H9 (cell line): ENCODE data around the gene SOX12. TPM values are rescaled to one million over a fixed set of nuclear protein-coding genes. Genes with fewer than 3 reads are reported as not detected.

Experiments used
- DNase-seq: peaks from one replicate; pipeline ENCODE4 v3.0.0-alpha.2; 2017
- H2AFZ ChIP-seq: one replicate; pipeline ENCODE4 v1.6.1; 2013; ENCODE audit warnings: mild to moderate bottlenecking, low read length, control low read depth, moderate library complexity
- H2AK5ac ChIP-seq: 2 replicates; pipeline ENCODE4 v1.6.1; 2013; ENCODE audit warnings: low read length, control low read depth, mixed read lengths; ENCODE audit not compliant: insufficient read length
- H2BK120ac ChIP-seq: one replicate; pipeline ENCODE4 v1.6.1; 2013; ENCODE audit warnings: low read depth, mild to moderate bottlenecking, low read length, control low read depth, inconsistent platforms; ENCODE audit not compliant: poor library complexity, severe bottlenecking
- H2BK12ac ChIP-seq: 2 replicates; pipeline ENCODE4 v1.6.1; 2013; ENCODE audit warnings: low read length, control low read depth, mixed read lengths, low read depth; ENCODE audit not compliant: insufficient read length
- H2BK15ac ChIP-seq: 2 replicates; pipeline ENCODE4 v1.6.1; 2013; ENCODE audit warnings: low read depth, low read length, control low read depth
- H2BK20ac ChIP-seq: one replicate; pipeline ENCODE4 v1.6.1; 2013; ENCODE audit warnings: low read depth, mild to moderate bottlenecking, low read length, control low read depth, inconsistent platforms; ENCODE audit not compliant: poor library complexity, severe bottlenecking
- H2BK5ac ChIP-seq: 2 replicates; pipeline ENCODE4 v1.6.1; 2013; ENCODE audit warnings: low read length, control low read depth, mixed read lengths; ENCODE audit not compliant: insufficient read length
- H3K14ac ChIP-seq: 2 replicates; pipeline ENCODE4 v1.6.1; 2013; ENCODE audit warnings: low read length, control low read depth; ENCODE audit not compliant: insufficient read depth
- H3K18ac ChIP-seq: 2 replicates; pipeline ENCODE4 v1.6.1; 2013; ENCODE audit warnings: low read depth, mild to moderate bottlenecking, mixed read lengths, low read length, control low read depth; ENCODE audit not compliant: insufficient read length
- H3K23ac ChIP-seq: 2 replicates; pipeline ENCODE4 v1.6.1; 2013; ENCODE audit warnings: low read length, control low read depth, mixed read lengths, low read depth; ENCODE audit not compliant: insufficient read length
- H3K23me2 ChIP-seq: 2 replicates; pipeline ENCODE4 v1.6.1; 2013; ENCODE audit warnings: low read depth, mild to moderate bottlenecking, mixed read lengths, low read length, control low read depth; ENCODE audit not compliant: insufficient read length, poor library complexity, severe bottlenecking
- H3K27ac ChIP-seq: 2 replicates; pipeline ENCODE4 v1.5.1; 2013; ENCODE audit warnings: low read length, control low read depth, mixed read lengths, low read depth; ENCODE audit not compliant: insufficient read length
- H3K27me3 ChIP-seq: 2 replicates; pipeline ENCODE4 v1.6.1; 2013; ENCODE audit warnings: low read length, control low read depth, inconsistent platforms; ENCODE audit not compliant: insufficient read depth
- H3K4ac ChIP-seq: 2 replicates; pipeline ENCODE4 v1.6.1; 2013; ENCODE audit warnings: low read depth, mild to moderate bottlenecking, control low read depth, inconsistent platforms, low read length, moderate library complexity
- H3K4me1 ChIP-seq: 2 replicates; pipeline ENCODE4 v1.6.1; 2013; ENCODE audit warnings: low read length, control low read depth, inconsistent platforms; ENCODE audit not compliant: insufficient read depth
- H3K4me2 ChIP-seq: 2 replicates; pipeline ENCODE4 v1.6.1; 2013; ENCODE audit warnings: low read length, control low read depth, mixed read lengths; ENCODE audit not compliant: insufficient read length, insufficient read depth
- H3K56ac ChIP-seq: 2 replicates; pipeline ENCODE4 v1.6.1; 2013; ENCODE audit warnings: low read depth, mild to moderate bottlenecking, mixed read lengths, low read length, control low read depth; ENCODE audit not compliant: insufficient read length
- H3K79me1 ChIP-seq: 2 replicates; pipeline ENCODE4 v1.6.1; 2013; ENCODE audit warnings: low read depth, mild to moderate bottlenecking, moderate library complexity, low read length, control low read depth, inconsistent platforms; ENCODE audit not compliant: insufficient read depth, poor library complexity, severe bottlenecking
- H3K79me2 ChIP-seq: 2 replicates; pipeline ENCODE4 v1.6.1; 2013; ENCODE audit warnings: low read length, control low read depth, inconsistent platforms; ENCODE audit not compliant: insufficient read depth
- H3K9ac ChIP-seq: 2 replicates; pipeline ENCODE4 v1.6.1; 2013; ENCODE audit warnings: low read length, control low read depth, mixed read lengths; ENCODE audit not compliant: insufficient read length; ENCODE audit errors: extremely low read depth
- H3K9me3 ChIP-seq: one replicate; pipeline ENCODE4 v1.6.1; 2013; ENCODE audit warnings: low read depth, low read length, inconsistent platforms; ENCODE audit not compliant: control insufficient read depth
- H3T11ph ChIP-seq: one replicate; pipeline ENCODE4 v1.6.1; 2013; ENCODE audit warnings: mild to moderate bottlenecking, low read length, control low read depth, inconsistent platforms
- H4K20me1 ChIP-seq: one replicate; pipeline ENCODE4 v1.6.1; 2013; ENCODE audit not compliant: control insufficient read depth, insufficient read length, insufficient read depth
- H4K5ac ChIP-seq: 2 replicates; pipeline ENCODE4 v1.6.1; 2013; ENCODE audit warnings: low read depth, mild to moderate bottlenecking, mixed read lengths, low read length, control low read depth; ENCODE audit not compliant: insufficient read length
- H4K8ac ChIP-seq: replicated peaks from 2 replicates; pipeline ENCODE4 v1.6.1; 2013; ENCODE audit warnings: low read length, control low read depth, mixed read lengths, low read depth; ENCODE audit not compliant: insufficient read length
- H4K91ac ChIP-seq: 2 replicates; pipeline ENCODE4 v1.6.1; 2013; ENCODE audit warnings: low read depth, mild to moderate bottlenecking, moderate library complexity, mixed read lengths, low read length, control low read depth; ENCODE audit not compliant: insufficient read length
- H3K27ac Mint-ChIP-seq, 3 experiments: 2 replicates in 2 of 3; 3 replicates in 1 of 3; pipeline ENCODE4 v1.8.0; 2020 to 2021; ENCODE audit warnings: mixed read lengths in 3 of 3, mild to moderate bottlenecking in 1 of 3, moderate library complexity in 1 of 3
- H3K27me3 Mint-ChIP-seq: 2 replicates; pipeline ENCODE4 v1.8.0; 2021; ENCODE audit warnings: low read depth, mild to moderate bottlenecking, moderate library complexity, mixed read lengths
- H3K36me3 Mint-ChIP-seq, 3 experiments: 2 replicates in 2 of 3; 3 replicates in 1 of 3; pipeline ENCODE4 v1.8.0; 2020 to 2021; ENCODE audit warnings: low read depth in 3 of 3, mixed read lengths in 3 of 3; ENCODE audit not compliant: insufficient read depth in 1 of 3
- H3K4me1 Mint-ChIP-seq, 2 experiments: 2 replicates each; pipeline ENCODE4 v1.8.0; 2020; ENCODE audit warnings: mixed read lengths in 2 of 2
- H3K4me3 Mint-ChIP-seq, 2 experiments: 2 replicates in 1 of 2; 3 replicates in 1 of 2; pipeline ENCODE4 v1.8.0; 2020 to 2021; ENCODE audit warnings: mild to moderate bottlenecking in 2 of 2, mixed read lengths in 2 of 2, moderate library complexity in 1 of 2
- H3K9me3 Mint-ChIP-seq, 2 experiments: 2 replicates in 1 of 2; 3 replicates in 1 of 2; pipeline ENCODE4 v1.8.0; 2020; ENCODE audit warnings: mild to moderate bottlenecking in 2 of 2, mixed read lengths in 2 of 2, moderate library complexity in 1 of 2
- CTCF ChIP-seq: fragments of 200-600 bp; sonication (generic); conservative IDR thresholded peaks from 3 replicates; pipeline ENCODE4 v1.8.0; 2021; ENCODE audit warnings: antibody characterized with exemption, mild to moderate bottlenecking
- WGBS: extraction: QIAGEN DNeasy Blood & Tissue Kit; methylation state at CpG from one replicate; pipeline ENCODE4 v1.1.7; 2013; ENCODE audit warnings: missing lambda C conversion rate, low lambda C conversion rate, mixed read lengths; ENCODE audit not compliant: insufficient read length; ENCODE audit errors: extremely low coverage; 5-methylcytosine and 5-hydroxymethylcytosine counted together
- total RNA-seq: library from RNA; stranded (reverse); gene quantifications from 2 replicates; pipeline ENCODE4 v1.2.1, GENCODE V29; 2021

The SOX12 gene
- total RNA-seq, 1 experiment from 2014 or later: 54.4 TPM

- Histone ChIP-seq H3K9ac (no peak overlapping the region), H2AK5ac (no peak overlapping the region), H4K20me1 (no peaks in the 10 kb centered on the region), H3K4ac (no peak overlapping the region), H3K4me2 (no peak overlapping the region), H3K79me1 (no peaks in the 10 kb centered on the region), H2BK12ac (no peak overlapping the region), H2AFZ (no peak overlapping the region), H3K14ac (no peak overlapping the region), H3K9me3 (no peaks in the 10 kb centered on the region), H3K23me2 (peaks cover 12% of the 10 kb centered on the region), H3K27me3 (no peaks in the 10 kb centered on the region), H3K4me1 (peaks cover 10% of the 10 kb centered on the region; the same call in 1 of the 2 replicates), H2BK20ac (no peak overlapping the region), H3K27ac (no peak overlapping the region), H3K79me2 (no peaks in the 10 kb centered on the region), H4K91ac (no peak overlapping the region), H2BK120ac (no peak overlapping the region), H4K8ac (no peak overlapping the region), H2BK5ac (no peak overlapping the region), H3K23ac (no peak overlapping the region), H3T11ph (no peak overlapping the region), H3K56ac (no peak overlapping the region), H4K5ac (no peak overlapping the region), H3K18ac (no peak overlapping the region), H2BK15ac (no peak overlapping the region)
- peaks cover 41 to 46% of the 10 kb centered on the region in 2 experiments for H3K4me1 Mint-ChIP-seq
- no peak overlapping the region for H3K4me3 Mint-ChIP-seq
- H3K27me3 Mint-ChIP-seq: peaks cover 8% of the 10 kb centered on the region
- H3K9me3 Mint-ChIP-seq: no peaks in the 10 kb centered on the region; a peak in 1 of 5 replicates
- no CpG with 5 or more reads among the region's 11 CpGs for WGBS
- no peak overlapping the region; a peak in 1 of 7 replicates for H3K27ac Mint-ChIP-seq
- peaks cover 3 to 10% (median 6%) of the 10 kb centered on the region in 3 experiments; a peak in 5 of 7 replicates for H3K36me3 Mint-ChIP-seq
- no peak for TF ChIP-seq CTCF
- no peak for DNase-seq
Measured at GRCh38 chr20:305745-306144, 19.6 kb upstream of the SOX12 start.
